T follicular helper cell (primary cell): ENCODE measurements around the gene KCNQ2.

Experiments used
- DNase-seq: peaks from one replicate; pipeline ENCODE4 v3.0.0-alpha.2; 2020; ENCODE audit warnings: low read depth

Gene KCNQ2

GRCh38 chr20:63369024-63369530, 103.4 kb downstream of the KCNQ2 start:
- no peak for DNase-seq

DNA sequence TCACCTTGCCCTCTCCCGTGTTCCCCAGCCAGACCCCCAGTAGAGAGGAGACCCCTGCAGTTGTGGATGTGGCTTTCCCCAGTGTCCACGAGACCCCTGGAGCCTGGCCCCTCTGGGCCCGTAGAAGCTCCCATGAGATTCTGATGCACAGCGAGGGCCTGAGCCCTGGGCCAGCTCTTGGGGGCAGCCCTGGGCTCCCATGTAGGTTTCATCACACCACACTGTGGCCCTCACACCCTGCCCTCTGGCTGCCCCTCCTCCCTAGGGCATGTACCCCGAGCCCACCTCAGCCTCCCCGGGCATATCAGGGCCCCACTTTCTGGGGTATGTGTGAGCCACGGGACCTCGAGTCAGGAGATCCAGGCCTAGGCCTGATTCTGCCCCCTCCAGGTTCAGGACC, 104.3 kb downstream of the KCNQ2 start:
- no peak for DNase-seq

DNA sequence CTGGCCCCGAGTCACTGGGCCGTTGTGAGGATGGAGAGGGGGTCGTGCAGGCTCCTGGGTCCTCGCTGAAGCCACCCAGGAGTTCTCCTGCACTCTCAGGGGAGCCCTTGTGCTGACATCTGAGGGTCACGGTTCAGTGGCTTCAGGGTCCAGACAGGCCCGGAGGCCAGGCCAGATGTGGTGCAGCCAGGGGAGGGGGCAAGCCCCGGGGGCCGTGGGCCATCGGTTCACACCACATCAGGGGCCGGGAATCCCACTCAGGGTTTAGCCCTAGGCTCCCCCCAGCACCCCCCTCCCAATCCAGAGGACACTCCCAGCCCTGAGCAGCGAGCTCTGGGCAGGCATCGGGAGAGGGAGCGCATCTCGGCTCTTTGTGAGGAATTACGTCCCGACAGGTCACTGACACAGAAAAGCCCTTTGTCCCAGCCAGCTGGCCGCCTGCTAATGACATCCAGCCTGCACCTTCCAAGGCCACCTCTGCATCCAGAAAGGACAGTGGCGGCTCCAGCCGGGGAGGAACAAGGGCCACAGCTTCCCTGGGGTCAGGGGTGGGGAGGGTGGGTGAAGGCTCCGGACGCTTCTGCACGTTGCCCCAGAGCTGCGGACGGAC, 104.9 kb downstream of the KCNQ2 start:
- no peak for DNase-seq

DNA sequence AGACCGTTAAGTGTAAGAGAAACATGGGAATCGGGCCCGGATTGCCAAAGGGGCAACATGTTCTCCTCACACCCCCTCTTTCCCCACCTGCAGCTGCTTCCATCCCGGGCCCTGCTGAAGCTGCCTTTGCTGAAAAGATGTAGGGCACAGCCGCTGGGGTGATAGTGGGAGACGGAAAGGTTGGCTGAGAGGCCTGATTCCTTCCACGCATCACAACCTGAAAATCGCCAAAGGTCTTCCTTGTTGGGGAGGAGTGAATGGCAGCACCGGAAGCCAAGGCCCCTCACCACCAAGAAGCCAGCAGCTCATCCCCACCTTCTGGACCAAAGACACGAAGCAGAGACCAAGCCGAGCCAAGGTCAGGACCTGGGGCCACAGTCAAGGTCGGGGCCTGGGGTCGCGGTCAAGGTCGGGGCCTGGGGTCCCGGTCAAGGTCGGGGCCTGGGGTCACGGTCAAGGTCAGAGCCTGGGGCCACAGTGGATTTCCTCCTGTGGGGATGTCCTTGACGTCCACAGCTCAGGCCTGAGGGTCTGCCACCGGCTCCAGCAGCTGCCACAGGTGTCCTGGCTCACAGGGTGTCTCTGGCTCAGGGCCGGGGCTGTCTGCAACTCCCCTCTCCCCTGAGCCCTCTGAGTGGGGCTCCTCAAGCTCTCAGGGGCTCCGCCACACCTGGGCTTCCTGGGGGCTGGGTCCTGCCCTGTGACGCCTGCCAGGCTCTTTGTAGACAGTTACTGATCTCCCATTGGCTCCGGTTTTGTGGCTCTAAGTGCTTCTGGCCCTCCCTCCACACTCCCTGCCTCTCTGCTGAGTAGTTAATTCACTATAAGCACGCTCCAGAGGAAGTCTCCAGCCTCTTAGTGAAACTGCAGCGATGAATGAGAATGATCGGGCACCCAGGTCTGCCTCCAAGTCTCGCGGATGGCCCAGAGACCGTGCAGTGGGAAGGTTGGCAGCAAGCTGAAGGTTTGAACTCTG, 105.8 kb downstream of the KCNQ2 start:
- no peak for DNase-seq

DNA sequence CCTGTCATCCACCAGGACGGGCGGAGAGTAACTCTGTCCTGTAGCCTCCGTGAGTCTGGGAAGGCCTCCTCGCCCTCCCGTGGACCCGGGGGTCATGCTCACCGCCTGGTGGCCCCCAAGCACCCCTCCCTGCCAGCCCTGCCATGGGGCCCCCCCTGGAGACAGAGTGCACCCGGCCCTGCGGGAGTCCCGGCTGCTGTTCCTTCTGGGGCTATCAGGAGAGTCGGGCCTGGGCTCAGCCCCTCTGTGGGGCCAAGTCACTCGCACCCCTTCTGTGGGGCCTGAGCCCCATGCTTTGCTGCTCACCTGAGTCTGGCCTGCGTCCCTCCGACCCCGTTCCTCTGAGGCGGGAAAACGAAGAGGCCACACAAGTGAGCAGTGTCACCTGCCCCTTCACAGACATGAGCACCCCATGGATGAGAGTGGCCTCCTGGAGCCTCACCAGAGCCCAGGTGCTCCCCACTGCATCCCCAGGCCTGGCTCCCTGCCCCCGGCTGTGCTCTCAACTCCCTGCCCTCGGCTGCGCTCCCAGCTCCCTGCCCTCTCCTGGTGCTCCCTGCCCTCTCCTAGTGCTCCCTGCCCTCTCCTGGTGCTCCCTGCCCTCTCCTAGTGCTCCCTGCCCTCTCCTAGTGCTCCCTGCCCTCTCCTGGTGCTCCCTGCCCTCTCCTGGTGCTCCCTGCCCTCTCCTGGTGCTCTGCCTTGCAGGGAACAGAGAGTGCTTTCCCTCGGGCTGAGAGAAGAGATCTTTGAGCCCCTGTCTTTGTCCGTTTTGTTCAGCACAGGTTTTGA, 106.7 kb downstream of the KCNQ2 start:
- no peak for DNase-seq

DNA sequence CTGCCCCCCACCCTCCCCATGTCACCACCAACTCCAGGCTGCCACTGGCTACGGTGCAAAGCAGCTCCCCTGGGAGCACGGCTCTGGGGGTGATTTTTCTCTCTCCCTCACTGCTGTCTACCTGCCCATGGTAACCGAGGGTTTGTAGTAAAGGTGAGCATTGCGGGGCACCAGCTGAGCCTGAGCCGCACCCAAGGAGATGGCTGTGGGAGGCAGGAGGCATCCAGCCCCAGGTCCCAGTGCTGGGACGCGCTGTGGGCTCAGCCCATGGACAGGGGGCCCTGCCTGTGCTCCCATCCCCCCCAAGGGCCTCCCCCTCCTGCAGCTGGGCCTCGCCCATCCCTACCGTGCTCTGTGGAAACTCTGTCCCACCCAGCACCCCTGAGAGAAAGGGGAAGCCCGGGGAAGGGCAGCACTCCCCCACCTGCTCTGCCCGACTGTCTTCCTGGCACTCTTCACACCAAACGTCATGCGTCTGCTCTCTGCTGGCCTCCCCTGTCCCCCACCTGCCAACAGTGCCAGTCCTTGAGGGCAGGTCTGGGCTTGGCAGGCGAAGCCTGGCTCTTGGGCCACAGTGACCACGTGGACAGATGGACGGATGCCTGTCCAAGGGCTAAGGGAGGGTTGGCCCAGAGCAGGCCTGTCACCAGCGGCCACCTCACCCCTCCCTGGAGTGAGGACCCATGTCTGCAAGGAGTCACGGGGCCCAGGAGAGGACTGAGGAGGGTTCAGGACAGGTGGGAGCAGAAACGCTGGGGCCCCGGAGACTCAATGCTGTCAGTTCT, 107.5 kb downstream of the KCNQ2 start:
- no peak for DNase-seq

GRCh38 chr20:63363981-63364561, 108.4 kb downstream of the KCNQ2 start:
- DNase-seq = no peak

- DNase-seq = no peak
Measured at GRCh38 chr20:63363013-63363957, 109.2 kb downstream of the KCNQ2 start.

GRCh38 chr20:63362436-63363009, 109.9 kb downstream of the KCNQ2 start:
- DNase-seq = no peak

GRCh38 chr20:63361519-63362435, 110.7 kb downstream of the KCNQ2 start:
- DNase-seq = no peak

DNA sequence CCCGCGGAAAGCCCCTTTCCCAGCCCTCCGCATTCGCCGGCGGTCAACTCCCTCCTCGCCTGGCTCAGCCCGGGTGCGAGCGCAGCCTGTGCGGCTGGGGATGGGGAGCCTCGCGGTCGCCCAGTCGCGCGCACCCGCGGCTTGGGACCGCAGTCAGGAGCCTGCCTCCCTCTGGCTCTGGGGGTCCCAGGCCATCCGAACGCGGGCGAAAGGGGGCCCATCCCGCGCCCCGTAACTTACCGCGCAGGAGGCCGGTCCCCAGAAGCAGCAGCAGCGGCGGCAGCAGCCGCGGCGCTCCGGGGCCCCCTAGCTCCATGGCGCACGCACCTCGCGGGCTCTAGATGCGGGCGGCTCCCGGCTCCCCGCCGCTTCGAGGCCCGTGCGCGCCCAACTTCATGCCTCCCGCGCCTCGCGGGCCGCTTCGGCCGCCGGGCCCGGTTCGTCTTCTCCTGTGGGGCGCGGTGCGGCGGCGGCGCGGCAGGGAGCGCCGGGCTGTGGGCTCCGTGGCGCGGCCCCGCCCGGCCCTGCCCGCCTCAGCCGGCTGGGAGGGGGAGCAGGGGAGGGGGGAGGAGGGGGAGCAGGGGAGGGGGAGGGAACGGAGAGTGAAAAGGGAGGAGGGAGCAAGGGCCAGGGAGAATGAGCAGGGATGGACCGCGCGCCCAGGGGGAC, 111.5 kb downstream of the KCNQ2 start, which contains the start of gene CHRNA4:
Gene CHRNA4, minus strand, starts transcription at position 500 of the 669 bp plus-strand sequence. Its CDS starts 184 bp downstream, at position 316.
- DNase-seq = no peak

DNA sequence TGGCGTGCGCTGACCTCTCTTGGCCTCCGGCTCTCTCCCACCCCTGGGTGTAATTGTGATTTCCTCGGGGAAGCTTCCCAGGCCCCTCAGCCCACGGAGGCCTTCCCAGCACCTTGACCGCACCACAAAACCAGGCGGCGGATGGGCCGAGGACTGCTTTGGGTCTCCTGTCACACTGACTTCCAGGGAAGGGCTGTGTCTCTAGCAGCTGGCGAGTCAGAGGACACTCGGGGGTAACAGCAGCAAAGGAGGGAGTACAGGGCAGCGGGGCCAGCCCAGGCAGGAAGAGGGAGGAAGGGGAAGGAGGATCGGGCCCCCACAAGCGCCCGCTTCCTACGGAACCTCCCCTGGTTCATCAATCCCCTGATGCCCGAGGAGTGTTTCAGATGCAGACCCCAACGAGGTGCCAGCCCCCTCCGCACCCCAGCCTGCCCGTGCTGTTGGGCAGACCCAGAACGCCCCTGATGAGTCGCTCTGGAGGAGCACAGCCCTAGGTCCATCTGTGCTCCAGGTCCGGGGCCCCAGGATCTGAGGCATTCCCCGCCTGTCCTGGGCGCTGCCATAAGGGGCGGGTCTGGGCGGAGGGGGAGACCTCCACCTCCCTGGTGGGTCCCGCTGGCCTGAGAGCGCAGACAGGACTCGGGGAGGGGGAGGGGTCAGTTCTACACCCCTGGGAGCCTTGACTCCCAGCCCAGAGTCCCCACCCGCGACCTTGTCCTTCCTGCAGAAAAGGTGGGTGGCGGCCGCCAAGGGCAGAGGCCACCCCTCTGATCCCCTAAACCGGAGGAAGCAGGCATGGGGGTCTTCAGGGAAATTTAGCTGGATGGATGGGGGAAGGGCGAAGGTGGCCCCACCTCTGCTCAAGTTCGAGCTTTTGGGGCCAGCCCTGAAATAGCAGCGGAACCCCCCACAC, 112.3 kb downstream of the KCNQ2 start:
- no peak for DNase-seq

- no peak for DNase-seq
Measured at GRCh38 chr20:63359164-63359934, 113.1 kb downstream of the KCNQ2 start.

DNA sequence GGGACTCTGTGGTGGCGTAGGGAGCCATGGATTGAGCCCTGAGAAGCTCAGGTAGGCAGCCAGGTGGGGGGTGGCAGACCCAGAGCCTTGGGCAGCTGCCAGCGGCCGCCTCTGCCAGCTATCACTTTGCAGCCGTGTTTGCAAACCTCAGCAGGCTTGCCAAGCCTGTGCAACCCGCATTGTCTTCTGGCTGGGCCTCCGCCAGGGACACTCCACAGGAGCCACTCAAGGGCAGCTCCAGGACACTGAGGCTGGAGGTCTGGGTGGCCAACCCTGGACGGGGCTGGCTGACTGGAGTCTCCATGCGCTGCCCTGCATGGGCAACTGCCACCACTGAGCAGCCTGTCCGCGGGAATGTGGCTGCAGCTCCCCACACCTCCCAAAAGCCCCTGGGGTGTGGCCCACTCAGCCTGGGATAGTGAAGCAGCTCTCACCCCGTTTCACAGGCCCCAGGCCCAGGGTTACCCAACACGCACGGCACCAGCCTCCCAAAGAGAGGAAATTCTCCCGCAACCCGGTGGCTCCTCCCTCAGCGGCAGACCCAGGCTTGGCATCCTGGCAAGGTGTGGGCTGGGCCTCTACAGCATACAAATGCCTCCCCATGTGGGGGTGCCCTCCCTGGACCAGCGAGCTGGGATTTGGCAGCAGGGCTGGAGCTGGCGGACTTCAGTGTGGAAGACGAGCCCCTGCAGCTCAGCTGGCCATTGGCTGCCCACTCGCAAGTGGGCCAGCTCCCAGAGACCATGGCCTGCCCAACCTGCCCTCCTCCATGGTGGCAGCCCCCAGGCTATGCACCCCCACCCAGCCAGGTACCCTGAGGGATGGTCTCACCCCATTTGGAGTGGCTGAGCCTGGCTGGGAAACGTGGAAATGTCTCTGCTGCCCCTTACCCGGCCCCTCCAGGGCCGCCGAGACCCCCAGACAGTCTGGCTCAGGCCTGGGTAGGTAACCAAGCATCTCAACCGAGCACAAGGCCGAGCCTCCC, 114.2 kb downstream of the KCNQ2 start:
- no peak for DNase-seq
